PFSK-1 (cell line): Measurements from ENCODE around the gene WBP1L.

ENCODE experiments used
- FOXP2 ChIP-seq: optimal IDR thresholded peaks from 2 replicates; pipeline ENCODE3; 2011; ENCODE audit warnings: borderline replicate concordance, control low read depth, inconsistent platforms; ENCODE audit not compliant: insufficient read depth; ENCODE audit errors: extremely low read length, extremely low read depth
- POLR2AphosphoS5 ChIP-seq: IDR thresholded peaks from 2 replicates; pipeline ENCODE4 v1.6.1; 2012; ENCODE audit warnings: low read depth, mild to moderate bottlenecking, control low read depth, low read length, moderate library complexity
- REST ChIP-seq, 2 experiments: IDR thresholded peaks; 2 replicates each; pipeline versions ENCODE4 v1.6.1 to v1.8.0; 2011 to 2012; ENCODE audit warnings: low read depth in 2 of 2, low read length in 2 of 2, control low read depth in 1 of 2, inconsistent platforms in 1 of 2, mild to moderate bottlenecking in 1 of 2, moderate library complexity in 1 of 2; ENCODE audit not compliant: insufficient read depth in 1 of 2
- SIN3A ChIP-seq: IDR thresholded peaks from 2 replicates; pipeline ENCODE4 v1.6.1; 2012; ENCODE audit warnings: mild to moderate bottlenecking, low read length, moderate library complexity, borderline replicate concordance; ENCODE audit not compliant: insufficient read depth
- TAF1 ChIP-seq: IDR thresholded peaks from 2 replicates; pipeline ENCODE4 v1.6.1; 2012; ENCODE audit warnings: low read length, control low read depth, borderline replicate concordance; ENCODE audit not compliant: insufficient read depth

The WBP1L gene

GRCh38 chr10:102763037-102763607, 19.4 kb downstream of the WBP1L start:
- no peak for TF ChIP-seq REST (IDR thresholded peaks at IDR 0.05; ENCODE audit: insufficient read depth in 1 of 2, low read depth in 2 of 2, low read length in 2 of 2)
- TF ChIP-seq FOXP2: no peak
- TF ChIP-seq TAF1: no peak
- no peak for TF ChIP-seq POLR2AphosphoS5
- no peak for TF ChIP-seq SIN3A

- TF ChIP-seq TAF1: no peak
- no peak for TF ChIP-seq FOXP2
- no peak for TF ChIP-seq REST (IDR thresholded peaks at IDR 0.05; ENCODE audit: insufficient read depth in 1 of 2, low read depth in 2 of 2, low read length in 2 of 2)
Observed at GRCh38 chr10:102764470-102765161, 20.9 kb downstream of the WBP1L start.

- TF ChIP-seq FOXP2 (no peak), TAF1 (no peak), SIN3A (no peak), POLR2AphosphoS5 (no peak), REST (IDR thresholded peaks at IDR 0.05; ENCODE audit: insufficient read depth in 1 of 2, low read depth in 2 of 2, low read length in 2 of 2) (no peak)
Observed at GRCh38 chr10:102765336-102765735, 21.6 kb downstream of the WBP1L start.

GRCh38 chr10:102767428-102768160, 23.8 kb downstream of the WBP1L start:
- TF ChIP-seq SIN3A: no peak

- TF ChIP-seq TAF1 (no peak), REST (IDR thresholded peaks at IDR 0.05; ENCODE audit: insufficient read depth in 1 of 2, low read depth in 2 of 2, low read length in 2 of 2) (no peak), FOXP2 (no peak), SIN3A (no peak), POLR2AphosphoS5 (no peak)
Observed at GRCh38 chr10:102769375-102770107, 25.8 kb downstream of the WBP1L start.
